Upper lobe of left lung (tissue), 6 donors: Measurements from ENCODE around the gene ARHGAP23. TPM values are rescaled to one million over a fixed set of nuclear protein-coding genes. Genes with fewer than 3 reads are reported as not detected.

Source experiments
- ATAC-seq, 2 donors: fragments of 200-7000 bp; cut with Tn5 transposase; one replicate each; pipeline ENCODE4 v1.9.1; 2022; ENCODE audit warnings: mild to moderate bottlenecking in 2 of 2, moderate library complexity in 2 of 2; ENCODE audit not compliant: low FRiP score in 2 of 2
- DNase-seq, 2 donors: peaks; one replicate each; pipeline ENCODE4 v3.0.0-alpha.2; 2019 to 2020
- H3K27ac ChIP-seq, 4 donors: fragments of 200-600 bp; sonication (generic); one replicate each; pipeline ENCODE4 v1.5.1; 2016 to 2019
- H3K27me3 ChIP-seq, 4 donors: fragments of 200-600 bp; sonication (generic); one replicate each; pipeline ENCODE4 v1.5.1; 2017 to 2019
- H3K36me3 ChIP-seq, 4 donors: fragments of 200-600 bp; sonication (generic); one replicate each; pipeline ENCODE4 v1.5.1; 2016 to 2019
- H3K4me1 ChIP-seq, 4 donors: fragments of 200-600 bp; sonication (generic); one replicate each; pipeline ENCODE4 v1.5.1; 2018 to 2019
- H3K4me3 ChIP-seq, 4 donors: fragments of 200-600 bp; sonication (generic); one replicate each; pipeline ENCODE4 v1.5.1; 2017 to 2019; ENCODE audit warnings: mild to moderate bottlenecking in 2 of 4, moderate library complexity in 1 of 4
- H3K9me3 ChIP-seq, 4 donors: fragments of 200-600 bp; sonication (generic); one replicate each; pipeline ENCODE4 v1.5.1; 2018 to 2019
- EP300 ChIP-seq, 4 donors: sonication (generic); formaldehyde crosslinking; IDR thresholded peaks; one replicate each; pipeline ENCODE4 v1.5.1; 2017; ENCODE audit warnings: antibody characterized with exemption in 4 of 4, control low read depth in 2 of 4
- POLR2A ChIP-seq, 4 donors: fragments of 450-650 bp; IDR thresholded peaks; one replicate each; pipeline ENCODE4 v1.5.1; 2016 to 2017; ENCODE audit warnings: antibody characterized with exemption in 4 of 4, mild to moderate bottlenecking in 2 of 4
- POLR2AphosphoS5 ChIP-seq, 2 donors: sonication (generic); formaldehyde crosslinking; IDR thresholded peaks; one replicate each; pipeline ENCODE4 v1.5.1; 2017; ENCODE audit warnings: antibody characterized with exemption in 2 of 2
- WGBS, 2 donors: methylation state at CpG; one replicate each; pipeline ENCODE4 v1.1.5; 2017 to 2018; 5-methylcytosine and 5-hydroxymethylcytosine counted together
- total RNA-seq, 6 donors: library from RNA; depleted of rRNA in 4 of 6; stranded (reverse); fragments of >200 nt in 4 of 6; gene quantifications; one replicate each; pipeline versions ENCODE4 v1.1.0 to v1.2.1, GENCODE V29; 2016 to 2021
- TF ChIP-seq, protein P1 (sequence below), 6 experiments: fragments of 450-650 bp in 4 of 6; fragments of 200-600 bp in 2 of 6; sonication (generic) in 2 of 6; IDR thresholded peaks; one replicate each; pipeline ENCODE4 v1.5.1; 2016 to 2019; ENCODE audit warnings: antibody characterized with exemption in 6 of 6
- donor health status: DM: no; HTN: no; CAD: no; lungs with moderate emphysema.
- donor health status: DM: no; HTN: yes; CAD: no; lungs with severe emphysema.

Gene ARHGAP23
- total RNA-seq, 6 donors from 2014 or later = 30.4 to 104 (median 70.1) TPM

DNA sequence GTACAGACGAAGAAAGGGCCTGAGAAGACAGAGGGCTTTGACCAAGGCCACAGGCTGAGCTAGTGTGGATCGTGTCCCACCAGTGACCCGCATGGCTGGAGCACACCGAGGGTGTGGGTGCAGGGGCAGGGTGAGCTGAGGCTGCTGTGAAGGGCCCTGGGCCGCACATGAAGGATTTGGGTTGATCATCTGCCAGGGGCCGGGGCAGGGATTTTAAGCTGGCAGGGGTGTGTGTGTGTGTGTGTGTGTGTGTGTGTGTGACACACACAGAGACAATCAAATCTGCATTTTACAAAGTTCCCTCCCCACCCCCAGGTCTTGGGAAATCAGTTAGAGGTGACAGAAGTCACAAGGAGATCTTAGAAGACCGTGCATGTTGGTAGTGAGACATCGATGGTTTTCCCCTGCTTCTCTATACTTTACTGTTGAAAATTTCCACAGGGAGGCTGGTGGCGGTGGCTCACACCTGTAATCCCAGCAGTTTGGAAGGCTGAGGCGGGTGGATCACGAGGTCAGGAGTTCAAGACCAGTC lies 112.3 kb downstream of the ARHGAP23 start:
- no peak overlapping the region for H3K4me3 ChIP-seq
- no peaks in the 10 kb centered on the region for H3K36me3 ChIP-seq
- H3K27ac ChIP-seq = no peak overlapping the region
- no peaks in the 10 kb centered on the region for H3K9me3 ChIP-seq
- ATAC-seq (no peak), DNase-seq (no peak)
- peaks cover 0 to 4% (median 0%) of the 10 kb centered on the region in 4 donors for H3K27me3 ChIP-seq
- WGBS, 2 donors = 75 to 85% methylated on average over 11 of the region's 11 CpGs
- TF ChIP-seq POLR2AphosphoS5 (IDR thresholded peaks at IDR 0.05) (no peak), POLR2A (IDR thresholded peaks at IDR 0.05) (no peak), EP300 (IDR thresholded peaks at IDR 0.05) (no peak)
- TF ChIP-seq, protein P1, sequence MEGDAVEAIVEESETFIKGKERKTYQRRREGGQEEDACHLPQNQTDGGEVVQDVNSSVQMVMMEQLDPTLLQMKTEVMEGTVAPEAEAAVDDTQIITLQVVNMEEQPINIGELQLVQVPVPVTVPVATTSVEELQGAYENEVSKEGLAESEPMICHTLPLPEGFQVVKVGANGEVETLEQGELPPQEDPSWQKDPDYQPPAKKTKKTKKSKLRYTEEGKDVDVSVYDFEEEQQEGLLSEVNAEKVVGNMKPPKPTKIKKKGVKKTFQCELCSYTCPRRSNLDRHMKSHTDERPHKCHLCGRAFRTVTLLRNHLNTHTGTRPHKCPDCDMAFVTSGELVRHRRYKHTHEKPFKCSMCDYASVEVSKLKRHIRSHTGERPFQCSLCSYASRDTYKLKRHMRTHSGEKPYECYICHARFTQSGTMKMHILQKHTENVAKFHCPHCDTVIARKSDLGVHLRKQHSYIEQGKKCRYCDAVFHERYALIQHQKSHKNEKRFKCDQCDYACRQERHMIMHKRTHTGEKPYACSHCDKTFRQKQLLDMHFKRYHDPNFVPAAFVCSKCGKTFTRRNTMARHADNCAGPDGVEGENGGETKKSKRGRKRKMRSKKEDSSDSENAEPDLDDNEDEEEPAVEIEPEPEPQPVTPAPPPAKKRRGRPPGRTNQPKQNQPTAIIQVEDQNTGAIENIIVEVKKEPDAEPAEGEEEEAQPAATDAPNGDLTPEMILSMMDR (IDR thresholded peaks at IDR 0.05) = no peak
- no peaks in the 10 kb centered on the region for H3K4me1 ChIP-seq

DNA sequence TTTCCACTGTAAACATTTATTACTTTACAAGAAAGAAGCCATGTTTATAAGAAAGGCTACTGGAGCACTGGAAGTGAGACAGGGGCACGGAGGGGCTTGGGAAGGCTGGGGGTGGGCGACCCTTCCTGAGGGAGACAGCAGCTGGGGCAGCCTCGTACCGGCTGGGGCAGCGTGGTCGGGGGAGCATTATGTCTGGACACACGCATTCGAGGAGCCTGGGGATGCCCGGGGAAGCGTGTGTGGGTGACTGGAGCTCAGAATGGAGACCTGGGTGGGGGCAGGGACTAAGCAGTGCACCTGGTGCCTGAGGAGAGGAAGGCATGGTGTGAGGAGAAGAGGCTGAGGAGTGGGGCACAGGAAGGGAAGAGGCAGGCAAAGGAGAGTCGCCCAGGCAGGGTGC lies 113.0 kb downstream of the ARHGAP23 start:
- no peak overlapping the region for H3K4me3 ChIP-seq
- H3K27me3 ChIP-seq = peaks cover 0 to under 1% (median 0%) of the 10 kb centered on the region in 4 donors
- no peaks in the 10 kb centered on the region for H3K4me1 ChIP-seq
- 77 to 83% methylated on average over 11 of the region's 11 CpGs for WGBS, 2 donors
- no peak for DNase-seq
- H3K36me3 ChIP-seq = no peaks in the 10 kb centered on the region
- TF ChIP-seq POLR2AphosphoS5 (IDR thresholded peaks at IDR 0.05) (no peak), POLR2A (IDR thresholded peaks at IDR 0.05) (no peak), EP300 (IDR thresholded peaks at IDR 0.05) (no peak)
- TF ChIP-seq, protein P1 (IDR thresholded peaks at IDR 0.05) = no peak
- H3K27ac ChIP-seq = no peak overlapping the region
- no peak for ATAC-seq
- no peaks in the 10 kb centered on the region for H3K9me3 ChIP-seq

DNA sequence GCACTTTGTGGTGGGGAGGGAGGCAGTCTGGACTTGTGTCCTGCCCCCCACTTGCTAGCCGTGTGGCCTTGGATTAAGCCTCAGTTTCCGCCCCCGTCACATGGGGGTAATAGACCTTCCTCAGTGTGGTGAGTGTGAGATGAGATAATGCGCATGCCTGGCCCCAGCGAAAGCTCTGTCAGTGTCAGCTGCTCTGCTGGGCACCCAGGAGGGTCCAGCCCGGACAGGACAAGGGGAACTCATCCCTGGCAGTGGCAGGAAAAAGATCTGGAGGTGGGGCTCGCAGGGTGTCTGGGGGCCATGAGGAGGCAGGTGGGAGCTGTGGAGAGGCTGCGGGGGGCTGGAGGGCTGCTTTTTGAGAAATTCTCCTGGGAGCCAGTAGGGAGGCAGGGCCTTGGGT lies 114.0 kb downstream of the ARHGAP23 start:
- no peak for ATAC-seq
- Histone ChIP-seq H3K9me3 (no peaks in the 10 kb centered on the region), H3K36me3 (no peaks in the 10 kb centered on the region), H3K27me3 (no peaks in the 10 kb centered on the region), H3K4me3 (no peak overlapping the region), H3K4me1 (no peaks in the 10 kb centered on the region), H3K27ac (no peak overlapping the region)
- no peak for TF ChIP-seq EP300 (IDR thresholded peaks at IDR 0.05)
- WGBS, 2 donors = 72 to 74% methylated on average over 5 to 8 of the region's 8 CpGs
- DNase-seq = no peak

DNA sequence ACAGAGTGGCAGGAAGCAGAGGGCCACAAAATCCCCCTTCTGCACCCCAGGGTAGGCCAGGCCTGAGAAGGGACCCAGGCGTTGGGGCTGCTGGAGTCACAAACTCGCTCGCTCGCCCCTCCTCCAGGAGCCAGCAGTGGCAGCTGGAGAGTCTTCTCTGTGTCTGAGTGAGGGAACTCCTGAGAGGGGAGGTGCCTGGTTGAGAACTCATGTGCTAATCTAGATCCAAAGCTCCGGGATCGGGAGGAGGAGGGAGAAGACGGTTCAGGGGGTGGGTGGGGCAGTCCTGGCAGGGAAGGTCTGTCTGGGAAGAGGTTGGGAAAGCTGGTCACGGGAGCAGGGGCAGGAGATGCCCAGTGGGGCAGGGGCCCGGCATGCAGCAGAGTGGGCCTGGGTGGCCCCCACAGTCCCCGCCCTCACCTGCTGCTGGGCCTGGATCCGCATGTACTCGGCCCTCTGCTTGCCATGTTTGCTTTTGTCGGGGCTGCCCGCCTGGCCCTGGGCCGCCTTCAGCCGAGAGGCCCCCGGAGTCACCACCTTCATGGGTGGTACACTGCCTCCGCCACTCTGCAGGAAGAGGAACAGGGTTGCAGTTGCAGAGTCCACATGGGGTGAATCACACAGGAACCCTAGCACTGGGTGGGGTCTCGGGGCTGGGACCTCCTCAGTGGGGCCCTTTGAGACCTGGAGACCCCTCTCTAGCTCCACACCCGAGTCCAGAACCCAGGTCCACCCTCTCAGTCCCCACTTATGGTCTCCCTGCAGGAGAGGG lies 115.3 kb downstream of the ARHGAP23 start:
- DNase-seq (no peak), ATAC-seq (no peak)
- no peaks in the 10 kb centered on the region for H3K9me3 ChIP-seq
- no peaks in the 10 kb centered on the region for H3K27me3 ChIP-seq
- H3K4me1 ChIP-seq = no peaks in the 10 kb centered on the region
- WGBS, 2 donors = 79 to 81% methylated on average over 8 to 19 of the region's 20 CpGs
- no peaks in the 10 kb centered on the region for H3K36me3 ChIP-seq
- TF ChIP-seq, protein P1 (IDR thresholded peaks at IDR 0.05) = no peak
- no peak for TF ChIP-seq POLR2AphosphoS5 (IDR thresholded peaks at IDR 0.05)
- no peak for TF ChIP-seq EP300 (IDR thresholded peaks at IDR 0.05)
- no peak for TF ChIP-seq POLR2A (IDR thresholded peaks at IDR 0.05)
- no peak overlapping the region for H3K4me3 ChIP-seq
- H3K27ac ChIP-seq = no peak overlapping the region

DNA sequence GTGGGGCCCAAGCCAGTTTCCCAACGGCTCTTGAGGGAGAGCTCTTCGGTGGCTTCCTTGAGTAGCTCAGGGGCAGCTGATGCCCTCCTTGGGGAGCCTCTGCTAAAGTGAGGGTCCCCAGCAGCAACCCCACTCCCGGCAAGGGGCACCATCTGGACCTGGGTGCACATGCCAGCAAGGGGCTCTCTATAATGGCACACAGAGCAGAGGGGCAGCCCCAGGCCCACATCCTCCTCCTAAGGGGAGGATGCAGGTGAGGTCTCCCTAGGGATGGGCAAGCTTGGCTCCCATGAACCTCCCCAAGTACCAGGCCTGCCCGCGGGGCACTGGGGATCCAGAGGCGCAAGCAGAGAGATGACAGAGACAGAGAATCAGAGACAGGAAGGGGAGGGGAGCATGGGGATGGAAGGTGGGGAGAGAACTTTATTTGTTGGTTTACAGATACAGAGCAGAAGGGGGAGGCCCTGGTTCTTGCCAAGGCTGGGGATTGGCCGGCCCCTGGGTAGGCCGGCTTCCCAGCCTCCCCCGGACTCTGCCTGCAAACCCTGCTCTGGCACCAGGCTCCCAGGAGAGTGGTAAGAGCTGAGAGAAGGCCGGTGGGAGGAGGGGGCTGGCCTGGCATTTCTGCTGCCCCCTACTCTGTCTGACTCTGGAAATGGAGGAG lies 116.0 kb downstream of the ARHGAP23 start:
- no peaks in the 10 kb centered on the region for H3K4me1 ChIP-seq
- no peaks in the 10 kb centered on the region for H3K36me3 ChIP-seq
- no peak for TF ChIP-seq POLR2AphosphoS5 (IDR thresholded peaks at IDR 0.05)
- TF ChIP-seq, protein P1 (IDR thresholded peaks at IDR 0.05) = no peak
- no peak for TF ChIP-seq POLR2A (IDR thresholded peaks at IDR 0.05)
- no peak for TF ChIP-seq EP300 (IDR thresholded peaks at IDR 0.05)
- DNase-seq = no peak
- 77 to 79% methylated on average over 7 to 10 of the region's 10 CpGs for WGBS, 2 donors
- ATAC-seq = no peak
- no peak overlapping the region for H3K4me3 ChIP-seq
- H3K27ac ChIP-seq = no peak overlapping the region
- H3K9me3 ChIP-seq = no peaks in the 10 kb centered on the region
- H3K27me3 ChIP-seq = no peaks in the 10 kb centered on the region
